RWPE1 (cell line): Measurements from ENCODE around the gene TM2D3.

Experiments
- CTCF ChIA-PET: fragments of 350-600 bp; sonication (Branson Sonifier 250); formaldehyde crosslinking; extraction: SDS; loops from one replicate; lab custom pipeline; 2021; lab: Yijun Ruan, JAX
- POLR2A ChIA-PET: fragments of 400-600 bp; formaldehyde crosslinking; extraction: SDS; loops from one replicate; lab custom pipeline; 2020; ENCODE audit warnings: antibody characterized with exemption; ENCODE audit not compliant: low non-redundant PET; lab: Yijun Ruan, JAX
- DNase-seq: peaks from one replicate; pipeline ENCODE4 v3.0.0; 2012; ENCODE audit warnings: low spot score
- H3K27ac ChIP-seq: fragments of 450-650 bp; 2 replicates; pipeline ENCODE4 v1.5.1; 2017
- TF ChIP-seq, protein P1 (sequence below): fragments of 450-650 bp; conservative IDR thresholded peaks from 2 replicates; pipeline ENCODE4 v1.5.1; 2017; ENCODE audit warnings: low read depth, mild to moderate bottlenecking

TM2D3 gene

DNA sequence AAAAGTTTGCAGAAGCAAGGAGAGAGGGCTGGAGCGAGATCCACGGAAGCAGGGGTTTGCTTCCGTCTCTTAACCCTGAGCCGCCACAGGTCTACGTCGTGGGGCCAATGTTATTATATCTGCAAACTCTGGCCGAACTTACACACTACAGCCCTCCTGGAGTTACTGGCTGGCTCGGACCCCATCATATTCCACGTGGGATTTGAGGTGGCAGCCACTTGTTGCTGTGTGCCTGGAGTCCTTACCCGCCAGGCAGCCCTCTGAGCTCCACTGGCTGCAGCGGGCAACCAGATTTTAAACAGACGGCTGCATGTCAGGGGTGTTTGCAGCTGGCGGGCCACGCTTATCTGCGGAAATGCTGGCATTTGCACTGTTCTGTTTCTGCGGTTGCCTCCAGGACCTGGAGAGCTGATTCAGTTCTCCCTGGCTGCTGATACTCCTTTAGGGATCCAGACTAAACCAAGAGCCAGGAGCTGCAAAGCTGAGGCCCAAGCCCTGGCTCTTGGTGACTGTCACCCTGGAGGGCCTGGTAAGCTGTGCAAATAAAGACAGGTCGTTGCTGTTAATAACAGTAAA, 34.7 kb downstream of the TM2D3 start:
- DNase-seq, result no peak
- TF ChIP-seq, protein P1, sequence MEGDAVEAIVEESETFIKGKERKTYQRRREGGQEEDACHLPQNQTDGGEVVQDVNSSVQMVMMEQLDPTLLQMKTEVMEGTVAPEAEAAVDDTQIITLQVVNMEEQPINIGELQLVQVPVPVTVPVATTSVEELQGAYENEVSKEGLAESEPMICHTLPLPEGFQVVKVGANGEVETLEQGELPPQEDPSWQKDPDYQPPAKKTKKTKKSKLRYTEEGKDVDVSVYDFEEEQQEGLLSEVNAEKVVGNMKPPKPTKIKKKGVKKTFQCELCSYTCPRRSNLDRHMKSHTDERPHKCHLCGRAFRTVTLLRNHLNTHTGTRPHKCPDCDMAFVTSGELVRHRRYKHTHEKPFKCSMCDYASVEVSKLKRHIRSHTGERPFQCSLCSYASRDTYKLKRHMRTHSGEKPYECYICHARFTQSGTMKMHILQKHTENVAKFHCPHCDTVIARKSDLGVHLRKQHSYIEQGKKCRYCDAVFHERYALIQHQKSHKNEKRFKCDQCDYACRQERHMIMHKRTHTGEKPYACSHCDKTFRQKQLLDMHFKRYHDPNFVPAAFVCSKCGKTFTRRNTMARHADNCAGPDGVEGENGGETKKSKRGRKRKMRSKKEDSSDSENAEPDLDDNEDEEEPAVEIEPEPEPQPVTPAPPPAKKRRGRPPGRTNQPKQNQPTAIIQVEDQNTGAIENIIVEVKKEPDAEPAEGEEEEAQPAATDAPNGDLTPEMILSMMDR, result no peak
- H3K27ac ChIP-seq, result no peak overlapping the region
- CTCF ChIA-PET, result interaction anchor here (1.2 kb wide), 1 partner anchor 13 kb away, joined by 4 read pairs; no protein-coding TSS in a partner anchor
- POLR2A ChIA-PET, result no interaction called here

DNA sequence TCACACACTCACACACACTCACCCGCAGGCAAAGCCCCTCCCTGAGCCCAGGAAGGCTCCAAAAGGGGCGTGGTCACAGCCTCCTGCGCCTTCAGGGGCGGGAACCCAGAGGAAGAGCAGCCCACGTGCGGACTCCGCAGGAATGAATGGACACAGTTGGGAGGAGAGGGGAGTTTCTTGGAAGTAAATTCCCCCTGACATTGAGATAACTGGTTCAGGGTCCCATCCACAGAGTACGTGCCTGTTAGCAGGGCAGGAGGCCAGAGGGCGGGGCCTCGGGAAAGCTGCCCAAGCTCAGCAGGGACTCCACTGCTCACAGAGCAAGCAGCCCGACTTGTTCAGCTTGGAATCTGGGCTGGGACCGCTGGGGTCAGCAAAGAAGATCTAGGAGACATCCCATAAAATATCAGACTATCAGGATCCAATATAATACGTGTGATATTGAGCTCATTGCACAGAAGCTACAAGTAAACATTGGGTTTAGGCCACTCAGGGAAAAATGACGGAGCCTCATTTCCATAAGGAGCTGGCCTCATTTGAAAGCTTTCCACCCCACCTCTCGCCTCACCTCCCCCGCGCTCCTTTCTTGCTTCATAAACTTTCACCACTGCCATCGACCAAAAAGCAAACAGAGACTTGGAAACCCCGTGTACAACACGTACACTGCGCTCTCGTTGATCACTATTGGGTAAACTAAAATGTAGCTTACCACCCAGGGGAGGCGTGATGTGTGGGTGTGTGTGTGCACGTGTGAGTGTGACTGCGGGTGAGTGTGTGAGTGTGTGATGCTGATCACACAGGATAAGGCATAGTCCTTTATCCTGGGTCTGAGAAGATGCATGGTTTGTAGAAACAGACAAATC, 36.0 kb downstream of the TM2D3 start:
- TF ChIP-seq, protein P1, result no peak
- peak; percentile 54 for DNase-seq
- CTCF ChIA-PET, result interaction anchor here (0.6 kb wide), 2 partner anchors 17 to 306 kb away, joined by 3 read pairs; no protein-coding TSS in a partner anchor
- no peak overlapping the region for H3K27ac ChIP-seq
- POLR2A ChIA-PET, result no interaction called here

DNA sequence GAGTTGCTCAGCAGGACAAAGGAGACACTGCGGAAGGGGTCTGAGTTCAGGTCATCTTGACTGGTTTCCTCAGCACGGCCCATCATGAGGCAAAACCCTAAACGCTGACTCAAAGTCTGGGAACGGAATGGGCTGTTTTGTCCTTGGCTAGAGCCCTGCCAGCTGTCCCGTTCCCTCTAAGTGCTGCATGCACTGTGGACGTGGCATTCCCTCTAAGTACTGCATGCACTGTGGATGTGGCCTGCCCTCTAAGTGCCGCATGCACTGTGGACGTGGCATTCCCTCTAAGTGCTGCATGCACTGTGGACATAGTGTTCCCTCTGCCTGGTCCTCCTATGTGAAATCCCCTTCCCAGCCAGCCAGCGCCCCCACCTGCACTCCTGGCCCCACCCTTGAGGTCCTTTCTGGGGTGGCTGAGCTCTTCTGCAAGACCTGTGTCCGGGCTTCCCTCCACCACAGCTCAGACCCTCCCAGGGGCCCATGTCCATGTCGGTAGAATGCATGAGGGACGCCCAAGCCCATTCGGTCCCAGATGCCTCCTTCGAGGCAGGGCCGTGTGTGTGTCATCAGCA, 36.7 kb downstream of the TM2D3 start:
- ChIA-PET POLR2A (no interaction called here), CTCF (interaction anchor here (0.6 kb wide), 1 partner anchor 17 kb away, joined by 3 read pairs; no protein-coding TSS in a partner anchor)
- TF ChIP-seq, protein P1, result no peak
- no peak overlapping the region for H3K27ac ChIP-seq
- no peak for DNase-seq

DNA sequence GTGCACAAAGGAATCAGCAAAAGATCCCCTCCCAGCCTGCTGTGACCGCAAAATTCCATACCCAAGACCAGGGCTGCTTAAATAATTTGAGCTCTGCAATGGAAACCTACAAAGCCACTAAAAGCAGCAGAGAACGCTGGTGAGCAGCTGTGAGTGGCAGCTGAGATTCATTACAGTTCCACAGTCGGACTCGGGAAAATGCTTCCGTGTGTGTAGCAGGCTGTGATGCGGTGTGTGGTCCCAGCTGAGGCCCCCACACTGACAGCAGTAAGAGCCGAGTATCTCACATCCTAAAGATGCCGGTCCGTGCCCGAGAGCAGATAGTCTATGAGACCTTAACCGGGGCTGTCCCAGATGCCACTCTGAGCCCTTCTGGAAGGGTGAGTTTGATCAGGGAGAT, 37.4 kb downstream of the TM2D3 start:
- DNase-seq, result no peak
- TF ChIP-seq, protein P1, result no peak
- POLR2A ChIA-PET, result no interaction called here
- CTCF ChIA-PET, result no interaction called here
- no peak overlapping the region for H3K27ac ChIP-seq

DNA sequence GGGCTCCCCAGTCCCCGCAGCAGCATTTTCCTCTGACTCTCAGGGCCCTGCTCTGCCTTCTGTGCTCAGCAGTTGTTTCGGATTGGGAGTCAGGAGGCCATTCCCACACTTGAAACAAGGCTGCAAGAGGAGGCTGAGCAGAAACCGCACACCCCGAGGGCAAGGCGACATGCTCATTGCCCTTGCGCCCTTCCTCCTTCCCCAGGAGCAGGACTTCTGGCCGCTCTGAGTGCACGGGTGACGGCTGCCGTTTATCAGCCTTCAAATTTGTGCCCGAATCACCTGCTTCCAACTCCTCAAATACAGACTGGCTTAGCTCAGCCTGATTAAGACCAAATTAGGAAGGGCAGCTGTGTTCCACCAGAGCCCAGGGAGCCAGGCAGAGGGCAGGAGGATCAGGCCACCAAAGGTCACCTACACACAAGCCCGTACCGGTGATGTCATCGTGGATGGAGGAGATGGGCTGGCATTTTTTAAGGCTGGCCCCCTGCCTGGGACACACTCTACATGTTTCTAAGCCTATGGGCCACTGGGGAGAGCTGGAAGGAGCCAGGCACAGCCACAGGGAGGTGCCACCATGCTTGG, 38.1 kb downstream of the TM2D3 start:
- TF ChIP-seq, protein P1, result no peak
- CTCF ChIA-PET, result no interaction called here
- POLR2A ChIA-PET, result no interaction called here
- H3K27ac ChIP-seq, result no peak overlapping the region
- DNase-seq, result no peak

DNA sequence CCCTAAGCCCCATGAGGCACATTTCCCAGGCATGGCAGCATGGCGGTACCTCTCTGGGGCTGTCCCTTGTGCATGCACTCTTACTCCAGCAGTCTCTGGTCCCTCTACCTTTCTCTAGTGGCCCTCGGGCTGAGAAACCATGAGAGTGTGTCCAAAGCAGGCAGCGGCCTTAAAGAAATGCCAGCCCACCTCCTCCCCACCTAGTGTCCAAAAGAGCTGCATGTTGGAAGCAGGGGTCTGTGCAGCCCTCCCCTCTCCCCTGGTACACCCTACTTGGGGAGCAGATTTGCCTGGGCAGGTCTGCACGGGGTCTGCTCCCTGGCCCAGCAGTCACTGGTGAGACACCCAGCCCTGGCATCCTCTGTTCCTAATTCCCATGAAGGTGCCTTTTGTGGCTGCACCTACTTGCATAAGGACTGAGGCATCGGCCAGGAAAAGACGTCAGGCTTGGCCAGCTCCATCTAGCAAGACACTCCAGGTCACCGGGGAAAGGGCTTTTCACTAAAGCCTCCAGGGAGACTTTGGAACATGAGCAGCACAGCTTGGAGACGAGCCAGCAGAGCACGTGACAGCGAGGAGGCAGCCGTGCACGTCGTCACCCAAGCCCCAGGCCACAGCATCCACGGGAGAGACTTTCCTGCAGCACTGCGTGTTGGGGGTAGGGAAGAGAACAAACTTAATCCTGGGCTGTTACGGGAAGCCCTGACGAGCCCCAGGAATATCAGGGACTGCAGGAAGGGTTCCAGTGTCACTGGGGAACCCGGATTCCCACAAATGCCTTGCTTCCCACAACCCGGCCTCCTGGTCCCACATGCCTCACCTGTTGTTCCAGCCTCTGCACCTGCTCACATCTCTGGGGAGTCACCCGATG, 38.8 kb downstream of the TM2D3 start:
- H3K27ac ChIP-seq, result no peak overlapping the region
- peak; percentile 26 for DNase-seq
- ChIA-PET CTCF (no interaction called here), POLR2A (no interaction called here)
- TF ChIP-seq, protein P1, result no peak
